ACC112 (cell line): ENCODE measurements around the gene ERCC4.

ENCODE experiments used
- H2AFZ ChIP-seq: fragments of 200-600 bp; sonication (generic); one replicate; pipeline ENCODE4 v1.6.0; 2017; ENCODE audit warnings: antibody characterized with exemption, low read length; ENCODE audit not compliant: unreplicated experiment
- H3K27ac ChIP-seq: fragments of 200-600 bp; sonication (generic); 2 replicates; pipeline ENCODE4 v1.5.1; 2014; ENCODE audit warnings: low read depth, mild to moderate bottlenecking, antibody characterized with exemption, low read length, moderate library complexity
- H3K27me3 ChIP-seq: fragments of 200-600 bp; sonication (generic); 2 replicates; pipeline ENCODE4 v1.6.1; 2014; ENCODE audit warnings: mild to moderate bottlenecking, antibody characterized with exemption, low read length, moderate library complexity, mixed read lengths; ENCODE audit not compliant: insufficient read depth
- H3K36me3 ChIP-seq: fragments of 200-600 bp; sonication (generic); 2 replicates; pipeline ENCODE4 v1.6.1; 2016; ENCODE audit warnings: mild to moderate bottlenecking, antibody characterized with exemption, low read length, moderate library complexity, mixed read lengths; ENCODE audit not compliant: insufficient read depth
- H3K4me1 ChIP-seq: fragments of 200-600 bp; sonication (generic); one replicate; pipeline ENCODE4 v1.6.1; 2016; ENCODE audit warnings: low read length, mixed read lengths; ENCODE audit not compliant: insufficient read depth, unreplicated experiment, control insufficient read depth
- H3K4me3 ChIP-seq: fragments of 200-600 bp; sonication (generic); 2 replicates; pipeline ENCODE4 v1.5.1; 2014; ENCODE audit warnings: mild to moderate bottlenecking, low read depth, low read length
- H3K79me2 ChIP-seq: fragments of 200-600 bp; sonication (generic); one replicate; pipeline ENCODE4 v1.6.0; 2016; ENCODE audit warnings: low read length; ENCODE audit not compliant: control insufficient read depth, unreplicated experiment, insufficient read depth

Gene ERCC4

DNA sequence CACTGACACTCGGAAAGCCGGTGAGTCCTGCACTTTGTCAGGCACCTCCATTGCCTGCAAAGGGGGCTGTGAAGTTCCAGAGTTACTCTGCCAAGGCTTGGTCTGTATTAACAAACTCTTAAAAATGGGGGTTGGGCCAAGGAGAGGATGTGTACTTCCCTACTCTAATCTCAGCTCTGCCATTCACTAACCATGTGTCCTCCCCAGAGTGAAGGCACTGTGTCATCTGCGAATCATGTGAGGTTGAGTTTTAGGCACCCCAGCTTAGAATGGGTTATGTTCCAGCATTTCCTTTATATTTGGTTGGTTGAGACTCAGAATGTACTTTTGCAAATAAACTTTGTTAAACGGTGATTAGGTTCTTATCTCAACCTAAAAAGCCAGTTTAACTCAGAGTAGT lies 24.9 kb downstream of the ERCC4 start:
- no peaks in the 10 kb centered on the region for H3K79me2 ChIP-seq
- no peak overlapping the region for H3K4me3 ChIP-seq
- no peak overlapping the region for H3K27ac ChIP-seq
- no peak overlapping the region for H2AFZ ChIP-seq
- H3K36me3 ChIP-seq, result peaks cover 18% of the 10 kb centered on the region
- H3K27me3 ChIP-seq, result no peaks in the 10 kb centered on the region
- no peaks in the 10 kb centered on the region for H3K4me1 ChIP-seq

DNA sequence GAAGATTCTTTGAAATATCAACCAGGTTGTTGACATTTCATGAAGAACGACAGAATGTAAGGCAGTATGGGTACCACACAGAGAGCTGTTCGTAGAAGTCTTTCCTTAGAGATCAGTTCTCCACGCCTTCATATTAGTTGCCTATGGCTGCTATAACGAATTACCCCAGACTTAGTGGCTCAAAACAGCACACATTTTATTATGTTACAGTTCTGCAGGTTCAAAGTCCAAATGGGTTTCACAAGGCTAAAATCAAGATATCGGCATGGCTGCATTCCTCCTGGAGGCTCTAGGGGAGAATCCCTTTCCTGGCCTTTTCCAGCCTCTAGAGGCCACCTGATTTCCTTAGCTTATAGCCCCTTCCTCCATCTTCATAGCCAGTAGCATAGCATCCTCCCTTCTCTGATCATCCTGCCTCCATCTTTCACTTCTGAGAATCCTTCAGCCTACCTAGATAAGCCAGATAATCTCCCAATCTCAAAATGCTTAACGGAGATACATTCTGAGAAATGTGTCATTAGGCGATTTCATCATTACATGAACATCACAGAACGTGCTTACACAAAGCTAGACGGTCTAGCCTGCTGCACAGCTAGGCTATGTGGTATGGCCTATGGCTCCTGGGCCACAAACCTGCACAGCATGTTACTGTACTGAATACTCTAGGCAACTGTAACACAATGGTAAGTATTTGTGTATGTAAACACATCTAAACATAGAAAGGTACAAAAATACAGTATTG lies 26.0 kb downstream of the ERCC4 start:
- peaks cover 18% of the 10 kb centered on the region for H3K36me3 ChIP-seq
- H3K27me3 ChIP-seq, result no peaks in the 10 kb centered on the region

DNA sequence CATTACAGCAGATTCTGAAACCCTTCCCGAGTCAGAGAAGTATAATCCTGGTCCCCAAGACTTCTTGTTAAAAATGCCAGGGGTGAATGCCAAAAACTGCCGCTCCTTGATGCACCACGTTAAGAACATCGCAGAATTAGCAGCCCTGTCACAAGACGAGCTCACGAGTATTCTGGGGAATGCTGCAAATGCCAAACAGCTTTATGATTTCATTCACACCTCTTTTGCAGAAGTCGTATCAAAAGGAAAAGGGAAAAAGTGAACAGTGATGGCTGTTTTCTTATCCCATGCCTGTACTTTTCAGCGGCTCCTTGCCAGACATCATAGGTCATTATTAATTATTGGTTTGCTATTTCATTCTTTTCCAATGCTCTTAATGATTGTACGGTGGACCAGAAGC lies 28.1 kb downstream of the ERCC4 start:
- Histone ChIP-seq H2AFZ (no peak overlapping the region), H3K27ac (no peak overlapping the region), H3K4me1 (no peaks in the 10 kb centered on the region), H3K36me3 (peaks cover 18% of the 10 kb centered on the region), H3K79me2 (no peaks in the 10 kb centered on the region), H3K27me3 (no peaks in the 10 kb centered on the region), H3K4me3 (no peak overlapping the region)

More for the DNA sequence above, 26.0 kb downstream of the ERCC4 start:
- Histone ChIP-seq H3K4me1 (no peaks in the 10 kb centered on the region), H3K27ac (no peak overlapping the region), H3K4me3 (no peak overlapping the region), H2AFZ (no peak overlapping the region), H3K79me2 (no peaks in the 10 kb centered on the region)

DNA sequence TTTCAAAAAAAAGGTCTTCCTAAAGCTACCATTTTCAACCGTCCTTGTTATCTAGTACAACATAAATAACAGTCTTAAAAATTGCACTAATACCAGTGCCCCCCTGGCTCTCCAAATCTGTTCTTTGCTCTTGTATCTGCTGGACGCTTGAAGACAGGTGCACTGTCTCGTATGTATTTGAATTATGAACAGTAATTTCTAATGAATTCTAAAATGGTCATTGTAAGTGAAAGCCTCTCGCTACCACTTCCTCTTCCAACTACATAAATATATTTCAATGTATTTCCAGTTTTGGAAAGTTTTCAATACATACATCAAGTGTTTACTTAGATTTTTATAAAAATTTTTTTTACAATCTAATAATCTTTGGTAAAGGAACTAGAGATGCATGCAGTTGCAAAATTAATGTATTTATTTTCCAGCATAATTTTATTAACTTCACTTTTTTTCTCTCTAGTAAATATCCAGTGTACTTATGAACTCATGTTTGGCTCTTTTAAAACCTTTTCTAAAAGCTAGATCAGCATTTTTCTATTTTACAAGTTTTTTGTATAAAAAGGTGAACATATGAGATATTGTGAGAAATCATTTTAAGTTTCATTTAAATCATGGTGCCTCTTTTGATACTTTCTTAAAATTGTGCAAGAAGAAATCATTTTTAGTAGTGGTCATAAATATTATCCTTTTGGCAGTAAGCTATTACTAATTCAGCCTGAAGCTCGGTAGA lies 31.0 kb downstream of the ERCC4 start:
- H2AFZ ChIP-seq, result no peak overlapping the region
- no peak overlapping the region for H3K27ac ChIP-seq
- H3K79me2 ChIP-seq, result no peaks in the 10 kb centered on the region
- peaks cover under 1% of the 10 kb centered on the region for H3K4me1 ChIP-seq
- peaks cover 12% of the 10 kb centered on the region for H3K36me3 ChIP-seq
- H3K27me3 ChIP-seq, result no peaks in the 10 kb centered on the region
- H3K4me3 ChIP-seq, result no peak overlapping the region

DNA sequence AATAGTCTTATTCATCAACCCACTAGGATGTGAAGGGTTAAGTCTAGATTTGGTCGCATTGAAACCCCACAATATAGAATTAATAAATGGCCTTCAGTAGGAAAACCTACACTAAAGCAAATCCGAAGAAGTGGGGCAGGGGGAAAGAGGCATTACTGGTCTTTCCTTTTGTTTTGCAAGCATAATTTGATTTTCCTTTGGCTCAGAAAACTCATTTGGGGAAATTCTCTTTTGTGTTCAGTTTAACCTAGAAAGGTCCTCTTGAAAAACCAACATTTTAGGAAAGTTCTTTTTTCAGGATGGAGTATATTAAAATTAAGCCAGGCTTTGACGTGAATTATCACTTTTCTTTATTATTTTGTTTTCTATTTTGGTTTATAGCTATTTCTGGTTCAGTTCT lies 31.7 kb downstream of the ERCC4 start:
- no peak overlapping the region for H3K27ac ChIP-seq
- H3K4me3 ChIP-seq, result no peak overlapping the region
- H3K36me3 ChIP-seq, result peaks cover 7% of the 10 kb centered on the region; the same call in 1 of the 2 replicates
- no peaks in the 10 kb centered on the region for H3K79me2 ChIP-seq
- no peak overlapping the region for H2AFZ ChIP-seq
- peaks cover 6% of the 10 kb centered on the region for H3K4me1 ChIP-seq
- H3K27me3 ChIP-seq, result no peaks in the 10 kb centered on the region

DNA sequence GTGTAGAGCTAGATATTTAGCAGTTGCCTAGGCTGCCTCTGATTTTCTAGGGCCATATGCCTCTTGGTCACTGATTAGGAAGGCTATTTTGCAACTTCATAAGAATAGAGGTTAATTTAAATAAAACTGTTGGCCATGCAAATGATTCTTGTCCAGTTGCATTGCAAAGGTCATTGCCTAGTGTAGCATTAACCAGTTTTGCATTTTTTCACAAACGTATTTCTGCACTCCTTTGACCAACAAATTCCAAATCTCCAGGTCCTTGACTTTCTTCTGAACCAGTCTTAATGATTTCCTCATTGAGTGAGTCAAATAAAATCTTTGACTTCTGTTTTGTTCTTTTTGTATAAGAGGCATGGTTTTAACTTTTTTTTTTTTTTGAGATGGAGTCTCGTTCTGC lies 33.5 kb downstream of the ERCC4 start:
- H3K4me3 ChIP-seq, result no peak overlapping the region
- no peak overlapping the region for H3K27ac ChIP-seq
- H3K36me3 ChIP-seq, result peaks cover 7% of the 10 kb centered on the region; the same call in 1 of the 2 replicates
- H3K79me2 ChIP-seq, result no peaks in the 10 kb centered on the region
- H3K27me3 ChIP-seq, result no peaks in the 10 kb centered on the region
- no peak overlapping the region for H2AFZ ChIP-seq
- peaks cover 13% of the 10 kb centered on the region for H3K4me1 ChIP-seq

DNA sequence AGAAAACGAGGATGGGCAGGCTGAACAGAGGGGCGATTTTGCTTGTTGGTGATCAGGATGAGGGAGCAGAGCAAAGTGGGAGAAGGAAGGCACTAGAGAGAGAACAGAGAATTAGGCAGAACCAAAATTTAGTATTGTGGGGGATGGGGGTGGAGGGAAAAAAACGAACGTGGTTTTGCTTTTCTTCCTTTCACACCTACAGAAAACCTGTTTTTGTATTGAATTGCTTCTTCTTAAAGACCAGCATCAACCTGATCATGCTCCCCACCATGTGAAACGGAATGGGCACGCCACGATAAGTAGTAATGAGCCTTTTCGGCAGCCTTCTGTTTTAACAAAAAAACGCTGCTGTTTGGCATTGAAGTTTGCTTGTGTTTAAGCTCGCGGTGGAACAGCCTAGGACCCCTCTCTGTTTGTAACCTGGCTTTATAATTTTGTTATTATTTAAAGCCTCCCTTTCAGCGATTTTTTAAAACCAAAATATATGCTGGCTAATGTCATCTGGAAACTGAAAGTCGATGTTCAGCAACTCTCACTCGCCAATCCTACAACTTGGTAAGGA lies 36.8 kb downstream of the ERCC4 start:
- H3K27me3 ChIP-seq, result no peaks in the 10 kb centered on the region
- peak overlapping the region; percentile 90 for H2AFZ ChIP-seq
- peak overlapping the region; percentile 77 for H3K4me3 ChIP-seq
- no peaks in the 10 kb centered on the region for H3K79me2 ChIP-seq
- H3K36me3 ChIP-seq, result no peaks in the 10 kb centered on the region
- peaks cover 25% of the 10 kb centered on the region for H3K4me1 ChIP-seq
- H3K27ac ChIP-seq, result peak overlapping the region; percentile 97

DNA sequence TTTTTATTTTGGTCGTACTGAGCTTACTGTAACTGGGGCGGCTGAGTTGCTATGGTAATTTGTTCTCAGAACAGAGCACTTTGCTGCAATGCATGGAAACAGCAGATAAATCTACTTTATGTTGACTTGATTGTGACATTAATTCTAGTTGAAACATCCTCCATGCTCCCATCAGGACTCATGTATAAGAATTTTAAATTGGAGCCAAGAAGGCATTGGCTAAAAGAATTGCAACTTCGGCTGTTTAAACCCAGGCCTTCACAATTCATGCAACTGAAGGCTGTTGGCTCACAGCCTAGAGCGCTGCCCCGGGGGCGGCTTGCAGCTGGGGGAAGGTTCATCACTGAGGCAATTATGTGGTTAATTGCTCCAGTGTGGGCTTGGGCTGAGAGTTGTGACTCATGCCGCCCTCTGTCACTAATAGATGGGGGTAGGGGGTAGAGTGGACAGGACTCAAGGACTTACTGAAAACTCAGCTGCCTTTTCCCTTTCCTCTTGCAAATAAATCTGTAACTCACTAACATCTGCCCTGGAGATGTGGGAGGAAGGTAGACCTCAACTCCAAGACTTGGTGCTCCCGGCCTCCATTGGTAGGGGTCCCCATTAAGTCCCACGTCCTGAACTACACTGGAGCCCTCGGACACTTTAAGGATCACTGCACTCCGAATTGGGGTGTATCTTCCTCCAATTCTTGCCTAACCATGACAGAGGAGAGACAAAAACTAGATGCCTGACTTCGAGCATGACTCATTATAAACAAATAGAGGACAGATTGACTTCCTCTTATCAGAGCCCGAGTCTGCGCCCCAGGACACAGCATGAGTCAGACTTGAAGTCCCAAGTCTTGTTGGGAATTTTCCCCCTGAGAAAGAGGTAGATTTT lies 37.5 kb downstream of the ERCC4 start:
- peak overlapping the region; percentile 97 for H3K27ac ChIP-seq
- H3K79me2 ChIP-seq, result no peaks in the 10 kb centered on the region
- H3K4me1 ChIP-seq, result peaks cover 25% of the 10 kb centered on the region
- H3K36me3 ChIP-seq, result no peaks in the 10 kb centered on the region
- peak overlapping the region; percentile 90 for H2AFZ ChIP-seq
- no peaks in the 10 kb centered on the region for H3K27me3 ChIP-seq
- peak overlapping the region; percentile 77 for H3K4me3 ChIP-seq

DNA sequence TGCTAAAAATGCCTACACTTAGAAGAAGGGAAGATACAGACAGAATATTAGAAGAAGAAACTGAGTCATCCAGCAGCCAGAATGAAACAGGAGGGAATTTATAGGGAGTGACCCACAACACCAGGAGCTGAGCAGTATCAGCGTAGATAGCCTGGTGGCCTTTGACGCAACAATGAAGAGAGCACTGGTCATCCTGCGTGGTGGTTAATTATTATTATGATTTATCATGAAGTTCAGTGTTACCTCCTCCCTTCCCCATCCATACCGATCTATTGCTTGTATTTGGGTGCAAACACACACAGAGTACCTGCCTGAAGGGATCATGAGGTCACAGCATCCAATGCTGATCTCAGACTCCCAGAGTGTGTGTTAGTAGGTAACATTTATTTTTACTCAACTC lies 38.5 kb downstream of the ERCC4 start:
- H3K4me1 ChIP-seq, result peaks cover 25% of the 10 kb centered on the region
- no peak overlapping the region for H3K4me3 ChIP-seq
- H3K27me3 ChIP-seq, result no peaks in the 10 kb centered on the region
- peak overlapping the region; percentile 97 for H3K27ac ChIP-seq
- H3K79me2 ChIP-seq, result no peaks in the 10 kb centered on the region
- H2AFZ ChIP-seq, result no peak overlapping the region
- no peaks in the 10 kb centered on the region for H3K36me3 ChIP-seq

DNA sequence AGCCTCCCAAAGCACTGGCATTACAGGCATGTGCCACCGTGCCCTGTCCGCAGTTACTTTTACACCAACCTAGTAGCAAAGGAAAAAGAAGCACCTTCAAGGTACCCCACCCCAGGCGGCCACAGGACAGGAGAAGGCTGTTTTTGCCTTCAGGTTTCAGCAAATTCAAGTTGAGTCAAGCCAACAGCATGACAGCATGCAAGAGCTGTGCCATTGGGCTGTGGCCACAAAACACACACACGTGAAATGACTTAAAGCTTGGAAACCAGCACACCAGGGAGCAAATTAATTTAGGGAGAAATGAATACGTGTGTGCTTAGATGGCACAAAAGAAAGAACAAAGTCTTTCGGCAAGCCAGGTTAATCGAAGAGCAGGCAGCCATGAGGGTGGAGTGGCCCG lies 39.7 kb downstream of the ERCC4 start:
- H3K36me3 ChIP-seq, result no peaks in the 10 kb centered on the region
- no peak overlapping the region for H3K4me3 ChIP-seq
- H3K27me3 ChIP-seq, result no peaks in the 10 kb centered on the region
- peaks cover 25% of the 10 kb centered on the region for H3K4me1 ChIP-seq
- H2AFZ ChIP-seq, result no peak overlapping the region
- no peaks in the 10 kb centered on the region for H3K79me2 ChIP-seq
- no peak overlapping the region for H3K27ac ChIP-seq
